NCI-H748 treated with DMSO at 0.1 percent for 48 hours (cell line): ENCODE data around the gene XRN1.
"Not testable (repeated sequence)": the region's sequence is repeated elsewhere in the genome, so short reads cannot be mapped to it uniquely, and the experiment has no call there.

Source experiments
- DNase-seq: peaks from one replicate; lab custom pipeline; 2025; lab: John Stamatoyannopoulos, UW

The XRN1 gene, protein sequence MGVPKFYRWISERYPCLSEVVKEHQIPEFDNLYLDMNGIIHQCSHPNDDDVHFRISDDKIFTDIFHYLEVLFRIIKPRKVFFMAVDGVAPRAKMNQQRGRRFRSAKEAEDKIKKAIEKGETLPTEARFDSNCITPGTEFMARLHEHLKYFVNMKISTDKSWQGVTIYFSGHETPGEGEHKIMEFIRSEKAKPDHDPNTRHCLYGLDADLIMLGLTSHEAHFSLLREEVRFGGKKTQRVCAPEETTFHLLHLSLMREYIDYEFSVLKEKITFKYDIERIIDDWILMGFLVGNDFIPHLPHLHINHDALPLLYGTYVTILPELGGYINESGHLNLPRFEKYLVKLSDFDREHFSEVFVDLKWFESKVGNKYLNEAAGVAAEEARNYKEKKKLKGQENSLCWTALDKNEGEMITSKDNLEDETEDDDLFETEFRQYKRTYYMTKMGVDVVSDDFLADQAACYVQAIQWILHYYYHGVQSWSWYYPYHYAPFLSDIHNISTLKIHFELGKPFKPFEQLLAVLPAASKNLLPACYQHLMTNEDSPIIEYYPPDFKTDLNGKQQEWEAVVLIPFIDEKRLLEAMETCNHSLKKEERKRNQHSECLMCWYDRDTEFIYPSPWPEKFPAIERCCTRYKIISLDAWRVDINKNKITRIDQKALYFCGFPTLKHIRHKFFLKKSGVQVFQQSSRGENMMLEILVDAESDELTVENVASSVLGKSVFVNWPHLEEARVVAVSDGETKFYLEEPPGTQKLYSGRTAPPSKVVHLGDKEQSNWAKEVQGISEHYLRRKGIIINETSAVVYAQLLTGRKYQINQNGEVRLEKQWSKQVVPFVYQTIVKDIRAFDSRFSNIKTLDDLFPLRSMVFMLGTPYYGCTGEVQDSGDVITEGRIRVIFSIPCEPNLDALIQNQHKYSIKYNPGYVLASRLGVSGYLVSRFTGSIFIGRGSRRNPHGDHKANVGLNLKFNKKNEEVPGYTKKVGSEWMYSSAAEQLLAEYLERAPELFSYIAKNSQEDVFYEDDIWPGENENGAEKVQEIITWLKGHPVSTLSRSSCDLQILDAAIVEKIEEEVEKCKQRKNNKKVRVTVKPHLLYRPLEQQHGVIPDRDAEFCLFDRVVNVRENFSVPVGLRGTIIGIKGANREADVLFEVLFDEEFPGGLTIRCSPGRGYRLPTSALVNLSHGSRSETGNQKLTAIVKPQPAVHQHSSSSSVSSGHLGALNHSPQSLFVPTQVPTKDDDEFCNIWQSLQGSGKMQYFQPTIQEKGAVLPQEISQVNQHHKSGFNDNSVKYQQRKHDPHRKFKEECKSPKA (N-terminal part only)

GRCh38 chr3:142447852-142448823, at the start of gene XRN1:
TSS of gene XRN1 (minus strand) at chr3:142448037. CDS start at chr3:142447944, 93 bp downstream.
- DNase-seq: peak; percentile 66

- no peak for DNase-seq
Observed at GRCh38 chr3:142495103-142495502, 47.3 kb upstream of the XRN1 start.

- no peak for DNase-seq
Observed at GRCh38 chr3:142492184-142492583, 44.3 kb upstream of the XRN1 start.

DNA sequence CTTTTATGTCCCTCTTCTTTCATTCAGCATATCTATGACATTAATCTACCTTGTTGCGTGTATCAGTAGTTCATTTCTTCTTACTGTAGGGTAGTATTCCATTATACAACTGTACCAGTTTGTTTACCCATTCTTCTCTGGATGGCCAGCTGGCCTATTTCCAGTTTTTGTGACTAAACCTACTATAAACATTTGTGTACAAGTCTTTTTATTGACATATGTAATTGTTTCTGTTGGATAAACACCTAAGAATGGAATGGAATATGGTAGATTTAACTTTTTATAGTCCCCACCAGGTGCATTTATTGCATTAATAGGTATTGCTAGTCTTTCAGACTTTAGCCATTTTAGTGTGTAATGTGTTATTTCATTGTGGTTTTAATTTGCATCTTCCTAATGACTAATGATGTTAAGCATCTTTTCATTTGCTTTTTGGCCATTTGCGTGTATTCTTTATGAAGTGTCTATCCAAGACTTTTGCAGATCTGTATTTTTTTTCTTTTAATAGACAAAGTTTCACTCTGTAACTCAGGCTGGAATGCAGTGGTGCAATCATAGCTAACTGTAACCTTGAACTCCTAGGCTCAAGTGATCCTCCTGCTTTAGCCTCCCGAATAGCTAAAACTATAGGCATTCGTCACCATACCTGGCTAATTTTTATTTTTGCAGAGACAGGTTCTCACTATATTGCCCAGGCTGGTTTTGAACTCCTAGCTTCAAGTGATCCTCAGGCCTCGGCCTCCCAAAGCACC, 41.9 kb upstream of the XRN1 start:
- no peak for DNase-seq

DNA sequence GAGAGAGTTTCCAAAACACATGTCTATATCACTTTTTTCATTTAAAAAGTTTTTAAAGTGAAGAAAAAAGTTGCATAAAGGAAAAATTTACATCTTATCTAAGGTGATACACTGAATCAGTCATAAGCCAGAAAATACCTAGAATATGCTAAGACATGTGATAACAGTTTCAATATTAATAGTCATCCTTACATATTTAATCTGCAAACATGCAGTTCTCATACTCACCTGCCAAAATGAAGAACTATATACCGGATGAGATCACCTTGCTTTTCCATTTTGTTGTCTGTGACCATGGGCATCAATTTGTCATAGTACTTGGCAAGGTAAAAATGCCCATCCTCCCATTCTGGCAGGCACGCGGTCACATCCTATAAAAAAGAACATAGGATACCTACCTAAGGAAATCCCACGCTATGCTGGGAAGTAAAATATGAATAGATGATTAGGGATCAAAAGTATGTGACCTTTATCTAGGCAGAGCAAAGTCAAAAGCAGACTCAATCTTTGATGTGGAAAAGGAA, 37.1 kb upstream of the XRN1 start:
- DNase-seq: no peak

GRCh38 chr3:142481196-142481595, 33.4 kb upstream of the XRN1 start:
- DNase-seq: no peak

- no peak for DNase-seq
Observed at GRCh38 chr3:142470826-142471225, 23.0 kb upstream of the XRN1 start.

DNA sequence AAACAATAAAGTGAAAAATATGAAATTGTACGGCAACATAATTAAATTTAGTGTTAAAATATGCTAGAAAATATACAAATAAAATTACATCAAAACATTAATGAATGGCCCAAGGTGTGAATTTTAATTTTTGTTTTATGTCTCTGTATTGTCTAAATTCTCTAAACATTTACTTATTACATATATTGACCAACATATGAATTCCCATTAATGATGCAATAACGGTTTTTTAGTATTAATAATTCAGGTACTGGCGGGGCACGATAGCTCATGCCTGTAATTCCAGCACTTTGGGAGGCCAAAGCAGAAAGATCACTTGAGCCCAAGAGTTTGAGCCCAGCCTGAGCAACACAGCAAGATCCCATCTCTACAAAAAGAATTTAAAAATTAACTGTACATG, 20.6 kb upstream of the XRN1 start:
- no peak for DNase-seq

- DNase-seq: no peak
Observed at GRCh38 chr3:142467768-142468167, 19.9 kb upstream of the XRN1 start.

- DNase-seq: no peak
Observed at GRCh38 chr3:142460689-142461088, 12.9 kb upstream of the XRN1 start.

GRCh38 chr3:142459929-142460328, 12.1 kb upstream of the XRN1 start:
- no peak for DNase-seq

- no peak for DNase-seq
Observed at GRCh38 chr3:142459096-142459495, 11.3 kb upstream of the XRN1 start.

GRCh38 chr3:142450881-142451280, 3.0 kb upstream of the XRN1 start:
- DNase-seq: no peak

GRCh38 chr3:142450189-142450588, 2.4 kb upstream of the XRN1 start:
- DNase-seq: no peak

DNA sequence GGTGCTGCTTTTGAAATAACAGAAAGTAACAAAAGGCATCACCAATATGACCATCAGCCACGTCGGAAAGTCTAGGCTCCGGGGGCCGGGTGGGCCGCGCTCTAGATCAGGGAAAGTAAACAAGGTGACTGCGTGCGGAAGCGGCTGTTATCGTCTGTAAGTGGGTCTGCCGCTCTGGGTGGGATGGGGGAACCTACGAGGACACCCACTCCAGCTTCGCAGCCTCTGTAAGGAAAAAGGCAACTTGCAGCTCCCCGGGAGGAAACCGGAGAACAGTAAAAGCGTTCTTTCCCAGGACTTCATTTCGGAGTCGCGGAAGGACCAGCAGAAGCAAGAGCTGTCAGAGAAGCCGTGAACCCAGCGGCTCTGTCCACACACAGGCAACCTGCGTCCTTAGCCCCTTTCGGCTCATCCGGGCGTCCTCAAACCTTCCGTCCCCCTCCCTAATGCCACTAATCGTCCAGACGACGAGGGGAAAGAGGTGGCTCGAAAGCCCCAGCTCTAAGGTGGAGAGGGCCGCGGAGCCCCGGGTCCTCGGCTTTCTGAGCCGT, 461 bp downstream of the XRN1 start:
- DNase-seq: peak; percentile 14

- DNase-seq: no peak
Observed at GRCh38 chr3:142445816-142446254, 2.0 kb downstream of the XRN1 start.

- DNase-seq: no peak
Observed at GRCh38 chr3:142444343-142444742, 3.5 kb downstream of the XRN1 start.

DNA sequence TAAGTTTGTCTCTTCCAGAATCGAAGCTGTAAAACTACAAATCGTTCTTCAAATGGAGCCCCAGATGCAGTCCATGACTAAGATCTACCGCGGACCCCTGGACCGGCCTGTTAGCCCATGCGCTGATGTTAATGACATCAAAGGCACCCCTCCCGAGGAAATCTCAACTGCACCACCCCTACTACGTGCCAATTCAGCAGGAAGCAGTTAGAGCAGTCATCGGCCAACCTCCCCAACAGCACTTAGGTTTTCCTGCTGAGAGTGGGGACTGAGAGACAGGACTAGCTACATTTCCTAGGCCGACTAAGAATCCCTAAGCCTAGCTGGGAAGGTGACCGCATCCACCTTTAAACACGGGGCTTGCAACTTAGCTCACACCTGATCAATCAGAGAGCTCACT, 4.8 kb downstream of the XRN1 start:
- DNase-seq: not testable (repeated sequence)

DNA sequence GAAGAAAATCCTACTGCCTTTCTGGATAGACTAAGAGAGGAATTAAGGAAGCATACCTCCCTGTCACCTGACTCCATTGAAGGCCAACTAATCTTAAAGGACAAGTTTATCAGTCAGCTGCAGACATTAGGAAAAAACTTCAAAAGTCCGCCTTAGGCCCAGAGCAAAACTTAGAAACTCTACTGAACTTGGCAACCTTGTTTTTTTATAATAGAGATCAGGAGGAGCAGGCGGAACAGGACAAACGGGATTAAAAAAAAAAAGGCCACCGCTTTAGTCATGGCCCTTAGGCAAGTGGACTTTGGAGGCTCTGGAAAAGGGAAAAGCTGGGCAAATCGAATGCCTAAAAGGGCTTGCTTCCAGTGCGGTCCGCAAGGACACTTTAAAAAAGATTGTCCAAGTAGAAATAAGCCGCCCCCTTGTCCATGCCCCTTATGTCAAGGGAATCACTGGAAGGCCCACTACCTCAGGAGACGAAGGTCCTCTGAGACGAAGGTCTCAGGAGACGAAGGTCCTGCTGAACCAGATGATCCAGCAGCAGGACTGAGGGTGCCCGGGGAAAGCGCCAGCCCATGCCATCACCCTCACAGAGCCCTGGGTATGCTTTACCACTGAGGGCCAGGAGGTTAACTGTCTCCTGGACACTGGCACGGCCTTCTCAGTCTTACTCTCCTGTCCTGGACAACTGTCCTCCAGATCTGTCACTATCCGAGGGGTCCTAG, 8.2 kb downstream of the XRN1 start:
- not testable (repeated sequence) for DNase-seq
